Psoas muscle (tissue), 8 donors: ENCODE results near the gene AMN. TPM values are rescaled to one million over a fixed set of nuclear protein-coding genes. Genes with fewer than 3 reads are reported as not detected.

ENCODE experiments used
- ATAC-seq, 4 donors: fragments of 200-7000 bp; cut with Tn5 transposase; one replicate each; pipeline ENCODE4 v1.9.1; 2020; ENCODE audit warnings: moderate library complexity in 3 of 4, mild to moderate bottlenecking in 2 of 4
- DNase-seq, 2 donors: peaks; one replicate each; pipeline ENCODE4 v3.0.0-alpha.2; 2020
- H3K27ac ChIP-seq: fragments of 200-600 bp; one replicate; pipeline ENCODE4 v1.8.0; 2022
- H3K27me3 ChIP-seq, 3 donors: fragments of 200-600 bp in 1 of 3; one replicate each; pipeline versions ENCODE4 v1.6.1 to v1.8.0; 2013 to 2022; ENCODE audit warnings: low read length in 2 of 3, mild to moderate bottlenecking in 2 of 3, moderate library complexity in 1 of 3; ENCODE audit not compliant: insufficient read depth in 3 of 3
- H3K36me3 ChIP-seq, 2 donors: fragments of 200-600 bp in 1 of 2; one replicate each; pipeline versions ENCODE4 v1.6.1 to v1.8.0; 2013 to 2022; ENCODE audit warnings: low read depth in 1 of 2, mild to moderate bottlenecking in 1 of 2, moderate library complexity in 1 of 2; ENCODE audit not compliant: insufficient read depth in 1 of 2
- H3K4me1 ChIP-seq: fragments of 200-600 bp; one replicate; pipeline ENCODE4 v1.8.0; 2022
- H3K4me3 ChIP-seq: fragments of 200-600 bp; one replicate; pipeline ENCODE4 v1.8.0; 2022; ENCODE audit warnings: mild to moderate bottlenecking
- H3K9me3 ChIP-seq: fragments of 200-600 bp; one replicate; pipeline ENCODE4 v1.8.0; 2022
- WGBS, 3 donors: extraction: QIAGEN DNeasy Blood & Tissue Kit; methylation state at CpG; one replicate each; pipeline versions ENCODE4 v1.1.6 to v1.1.7; 2013; 5-methylcytosine and 5-hydroxymethylcytosine counted together
- intact Hi-C, 2 donors: fragments of 100-400 bp; cut with DNase I; formaldehyde crosslinking; loops; one replicate each; pipeline versions ENCODE4 v1.11.0 to v1.14.2; 2022
- polyA plus RNA-seq, 3 donors: library from polyadenylated mRNA; stranded (reverse); fragments of 200-250 nt; gene quantifications; one replicate each; pipeline ENCODE4 v1.2.3, GENCODE V29; 2013
- total RNA-seq, 4 donors: library from RNA; stranded (reverse); fragmentation: NEBNext Ultra II Directional in 2 of 4; extraction: Animal tissue kit (Norgen Biotek cat#: 25700) in 2 of 4; gene quantifications; one replicate each; pipeline versions ENCODE4 v1.2.1 to v1.2.4, GENCODE V29; 2021 to 2023
- TF ChIP-seq, protein P1 (sequence below): fragments of 200-600 bp; IDR thresholded peaks from one replicate; pipeline ENCODE4 v1.8.0; 2022; ENCODE audit warnings: antibody characterized with exemption
- donor health status: healthy with polysubstance abuse.
- donor health status: DM: no; HTN: no; CAD: no; lungs with moderate emphysema.
- donor health status: Bipolar disorder and iron deficiency.
- donor health status: healthy.
- donor health status: DM: yes; HTN: yes; CAD: no.
- donor health status: DM: no; HTN: no; CAD: no.
- donor health status: DM: no; HTN: no; CAD: no.
- donor health status: DM: yes; HTN: yes; CAD: no.

Gene AMN
- total and polyA plus RNA-seq, 7 donors = 0.18 to 0.19 (median 0.18) TPM; not detected in 4

- Histone ChIP-seq H3K27ac (no peak overlapping the region), H3K4me1 (no peaks in the 10 kb centered on the region), H3K4me3 (no peak overlapping the region), H3K36me3 (peaks cover 0 to 28% of the 10 kb centered on the region in 2 donors), H3K27me3 (no peaks in the 10 kb centered on the region), H3K9me3 (no peaks in the 10 kb centered on the region)
- WGBS, 3 donors = 76 to 95% (median 90%) methylated on average over 6 of the region's 6 CpGs
- no peak for DNase-seq
- TF ChIP-seq, protein P1, sequence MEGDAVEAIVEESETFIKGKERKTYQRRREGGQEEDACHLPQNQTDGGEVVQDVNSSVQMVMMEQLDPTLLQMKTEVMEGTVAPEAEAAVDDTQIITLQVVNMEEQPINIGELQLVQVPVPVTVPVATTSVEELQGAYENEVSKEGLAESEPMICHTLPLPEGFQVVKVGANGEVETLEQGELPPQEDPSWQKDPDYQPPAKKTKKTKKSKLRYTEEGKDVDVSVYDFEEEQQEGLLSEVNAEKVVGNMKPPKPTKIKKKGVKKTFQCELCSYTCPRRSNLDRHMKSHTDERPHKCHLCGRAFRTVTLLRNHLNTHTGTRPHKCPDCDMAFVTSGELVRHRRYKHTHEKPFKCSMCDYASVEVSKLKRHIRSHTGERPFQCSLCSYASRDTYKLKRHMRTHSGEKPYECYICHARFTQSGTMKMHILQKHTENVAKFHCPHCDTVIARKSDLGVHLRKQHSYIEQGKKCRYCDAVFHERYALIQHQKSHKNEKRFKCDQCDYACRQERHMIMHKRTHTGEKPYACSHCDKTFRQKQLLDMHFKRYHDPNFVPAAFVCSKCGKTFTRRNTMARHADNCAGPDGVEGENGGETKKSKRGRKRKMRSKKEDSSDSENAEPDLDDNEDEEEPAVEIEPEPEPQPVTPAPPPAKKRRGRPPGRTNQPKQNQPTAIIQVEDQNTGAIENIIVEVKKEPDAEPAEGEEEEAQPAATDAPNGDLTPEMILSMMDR = no peak
- intact Hi-C loops = no loop called here
- no peak for ATAC-seq
These were observed 24.2 kb upstream of the AMN start for GRCh38 chr14:102898298-102898697.

DNA sequence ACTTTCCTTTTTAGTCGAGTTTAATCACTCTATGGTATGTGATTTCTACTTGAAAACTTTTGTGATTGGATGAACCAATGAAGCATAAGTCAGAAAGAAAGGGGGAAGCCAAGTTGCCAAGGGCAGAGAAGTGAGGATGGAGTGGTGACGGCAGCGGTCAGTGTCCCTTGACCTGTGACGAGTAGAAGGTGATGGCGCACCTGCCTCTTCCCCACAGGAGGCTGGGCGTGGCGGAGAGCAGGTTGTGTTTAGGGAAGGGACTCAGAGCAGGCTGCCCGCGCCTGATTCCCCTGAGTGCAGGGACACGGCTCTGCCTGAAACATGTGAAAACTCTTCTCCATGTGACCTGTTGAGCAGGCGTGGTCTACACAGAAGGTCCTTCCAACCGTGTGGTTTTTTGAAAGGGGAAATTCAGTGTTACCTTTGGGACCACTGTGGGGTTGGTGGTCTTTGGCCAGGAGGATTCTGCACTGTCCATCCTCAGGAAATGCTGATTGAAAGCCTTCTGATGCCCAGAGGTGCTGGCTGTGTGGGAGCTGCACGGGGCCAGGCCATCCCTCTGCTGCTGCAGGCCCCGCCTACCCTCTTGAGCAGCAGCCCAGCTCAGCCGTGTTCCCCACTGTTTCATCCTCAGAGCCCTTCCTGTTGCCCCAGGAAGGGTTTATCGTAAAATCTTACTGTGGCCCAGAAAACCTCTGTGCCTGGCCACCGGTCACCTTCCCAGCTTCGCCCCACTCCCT, 23.5 kb upstream of the AMN start:
- intact Hi-C loops = no loop called here
- Histone ChIP-seq H3K36me3 (peaks cover 0 to 34% of the 10 kb centered on the region in 2 donors), H3K9me3 (no peaks in the 10 kb centered on the region), H3K27me3 (no peaks in the 10 kb centered on the region), H3K4me1 (no peaks in the 10 kb centered on the region), H3K4me3 (no peak overlapping the region), H3K27ac (no peak overlapping the region)
- ATAC-seq (no peak), DNase-seq (no peak)
- 90 to 91% (median 90%) methylated on average over 18 of the region's 18 CpGs for WGBS, 3 donors
- TF ChIP-seq, protein P1 = no peak

- DNase-seq = no peak
- intact Hi-C loops = no loop called here
- WGBS, 3 donors = 96 to 99% (median 97%) methylated on average over 8 of the region's 8 CpGs
These were observed 23.0 kb upstream of the AMN start for GRCh38 chr14:102899516-102899900.

DNA sequence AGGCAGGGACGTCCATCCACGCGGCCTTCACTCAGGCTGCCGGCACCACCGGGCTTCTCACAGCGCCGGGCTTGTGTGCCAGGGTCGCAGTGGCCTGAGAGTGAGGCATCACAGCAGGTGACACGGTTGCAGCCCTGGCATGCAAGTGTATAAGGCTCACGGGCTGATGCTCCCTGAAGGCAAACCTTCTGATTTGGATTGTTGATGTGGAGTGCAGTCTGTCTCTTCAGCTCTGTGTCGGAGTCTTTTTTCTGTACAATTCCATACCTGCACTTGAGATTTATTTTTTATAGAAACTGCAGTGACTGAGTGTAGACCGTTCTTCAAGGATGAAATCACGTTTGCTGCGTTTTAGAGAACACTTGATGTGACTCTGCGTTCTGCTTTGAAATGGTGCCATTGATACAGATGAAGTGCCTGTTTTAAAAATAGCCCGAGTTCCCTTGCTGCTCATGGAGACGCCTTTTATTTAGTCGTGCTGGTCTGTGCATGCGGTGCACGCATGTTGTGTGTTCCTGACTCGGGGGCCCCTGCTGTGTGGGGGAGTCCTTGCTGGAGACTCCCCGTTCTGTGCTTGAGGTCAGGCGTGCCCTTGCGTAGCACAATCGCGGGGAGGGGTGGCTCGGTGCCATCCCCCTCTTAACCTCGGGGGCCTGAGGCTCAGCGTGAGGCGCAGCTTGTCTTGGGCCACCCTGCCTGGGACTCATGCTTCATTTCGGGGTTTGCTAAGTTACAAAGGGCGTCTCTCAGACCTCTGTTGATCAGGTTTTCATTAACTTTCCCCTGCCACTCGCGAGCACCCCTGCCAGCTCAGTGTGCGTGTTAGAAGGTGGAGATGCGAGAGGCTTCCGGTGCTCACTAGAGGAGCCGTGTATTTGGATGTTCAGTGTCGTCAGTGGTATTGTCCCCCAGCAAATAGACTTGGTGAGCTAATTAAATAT, 21.6 kb upstream of the AMN start:
- ATAC-seq (no peak), DNase-seq (no peak)
- no peaks in the 10 kb centered on the region for H3K4me1 ChIP-seq
- intact Hi-C loops = no loop called here
- H3K9me3 ChIP-seq = no peaks in the 10 kb centered on the region
- WGBS, 3 donors = 86 to 88% (median 87%) methylated on average over 39 of the region's 39 CpGs
- no peak overlapping the region for H3K27ac ChIP-seq
- peaks cover 0 to 42% of the 10 kb centered on the region in 2 donors for H3K36me3 ChIP-seq
- no peak overlapping the region for H3K4me3 ChIP-seq
- TF ChIP-seq, protein P1 = no peak
- H3K27me3 ChIP-seq = no peaks in the 10 kb centered on the region

More at GRCh38 chr14:102899516-102899900, 23.0 kb upstream of the AMN start:
- H3K27me3 ChIP-seq = no peaks in the 10 kb centered on the region
- H3K36me3 ChIP-seq = peaks cover 0 to 38% of the 10 kb centered on the region in 2 donors
- no peaks in the 10 kb centered on the region for H3K4me1 ChIP-seq
- no peak overlapping the region for H3K4me3 ChIP-seq
- TF ChIP-seq, protein P1 = no peak
- ATAC-seq = no peak
- H3K9me3 ChIP-seq = no peaks in the 10 kb centered on the region
- no peak overlapping the region for H3K27ac ChIP-seq
